ENCODE data around the gene PIK3AP1. TPM values are rescaled to one million over a fixed set of nuclear protein-coding genes. Genes with fewer than 3 reads are reported as not detected.
A peak's percentile ranks its signal among the peaks of the same experiment; 100 is the strongest.

PIK3AP1 gene
- total and polyA plus RNA-seq, 10 of the 15 experiments (the other 5 are each of a cell fraction or from before 2014, with no cell fraction given) = 26.2 to 306 (median 119) TPM

GRCh38 chr10:96625173-96625572, 95.1 kb downstream of the PIK3AP1 start:
- Histone ChIP-seq H3K4me1 (ENCODE audit: control insufficient read depth, insufficient read depth, low read length) (no peaks in the 10 kb centered on the region), H3K4me2 (ENCODE audit: control insufficient read depth, insufficient read depth) (no peak overlapping the region), H3K27ac (ENCODE audit: control insufficient read depth, insufficient read depth) (no peak overlapping the region), H3K36me3 (ENCODE audit: control insufficient read depth in 2 of 2, insufficient read depth in 2 of 2, low read length in 1 of 2) (peaks cover 27 to 42% of the 10 kb centered on the region in 2 experiments), H3K9me3 (replicated peaks; ENCODE audit: control insufficient read depth, insufficient read depth, low read length) (no peaks in the 10 kb centered on the region), H2AFZ (ENCODE audit: control insufficient read depth, low read depth, low read length) (no peak overlapping the region), H4K20me1 (ENCODE audit: control insufficient read depth, insufficient read depth) (no peaks in the 10 kb centered on the region), H3K9ac (ENCODE audit: control insufficient read depth, insufficient read depth, low read length) (no peak overlapping the region), H3K4me3 (no peak overlapping the region), H3K27me3 (replicated peaks in 1 of 2; ENCODE audit: control insufficient read depth in 2 of 2, insufficient read depth in 2 of 2, low read length in 1 of 2) (no peaks in the 10 kb centered on the region), H3K79me2 (ENCODE audit: control insufficient read depth, insufficient read depth, low read length) (no peaks in the 10 kb centered on the region)
- in situ Hi-C loops (cut with MboI) = no loop called here
- BruUV-seq (replicated peaks) = no TSS peak
- ATAC-seq = no peak
- no peak for DNase-seq (ENCODE audit: low read depth, low spot score)
- TF ChIP-seq POLR2AphosphoS2 (IDR thresholded peaks at IDR 0.05; ENCODE audit: low read depth, low read length) (peak; percentile 51; the same call in 1 of the 2 replicates), RUNX3 (IDR thresholded peaks at IDR 0.05; ENCODE audit: low read length) (no peak)
- intact Hi-C loops (cut with micrococcal nuclease; ENCODE audit: unreplicated experiment) = no loop called here
- ChIA-PET SMC1A (ENCODE audit: uncharacterized antibody, unreplicated experiment) (no interaction called here), CTCF (no interaction called here), RAD21 (ENCODE audit: unreplicated experiment) (no interaction called here), POLR2A (no interaction called here)
- 38% methylated on average over 1 of the region's 1 CpG for WGBS (ENCODE audit: insufficient coverage, insufficient replicate concordance, low lambda C conversion rate, missing lambda C conversion rate)
- FAIRE-seq = no peak

DNA sequence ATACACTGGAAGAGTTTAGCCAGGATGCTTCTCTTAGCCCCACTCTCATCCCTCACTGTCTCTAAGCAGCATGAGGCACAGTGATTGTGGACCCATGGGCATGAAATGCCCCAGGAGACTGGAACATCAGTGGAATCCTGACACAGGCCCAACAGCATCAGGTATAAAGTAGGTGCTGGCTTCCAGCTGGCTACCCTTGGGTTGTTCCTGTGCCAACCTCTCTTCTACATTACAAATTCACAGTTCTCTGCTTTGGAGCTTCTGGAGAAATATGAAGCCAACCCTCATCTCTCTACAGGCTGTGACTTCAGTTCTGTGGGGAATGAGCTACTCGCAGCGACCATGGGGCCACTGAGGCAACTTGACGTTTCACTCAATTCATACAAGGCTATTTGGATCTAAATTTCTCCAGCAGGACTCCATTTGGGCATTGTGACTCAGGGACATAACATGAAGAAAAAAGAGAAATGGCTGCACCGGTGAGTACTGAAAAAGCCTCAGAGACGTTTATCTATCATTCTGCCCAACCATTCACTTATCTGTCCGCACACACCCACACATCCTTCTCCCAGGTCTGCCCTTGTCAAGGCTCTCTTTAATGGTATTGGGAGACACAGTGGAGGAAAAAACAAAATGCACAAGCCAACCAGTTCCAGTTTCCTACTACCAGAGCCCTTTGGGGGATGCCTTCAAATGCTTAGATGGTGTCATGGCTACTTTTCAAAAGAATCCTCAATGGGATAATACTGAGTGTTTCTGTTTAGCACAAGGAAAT, 98.1 kb downstream of the PIK3AP1 start:
- POLR2A ChIA-PET = interaction anchor here (0.6 kb wide), 1 partner anchor 1788 kb away, joined by 3 read pairs; no protein-coding TSS in a partner anchor
- WGBS (ENCODE audit: insufficient coverage, insufficient replicate concordance, low lambda C conversion rate, missing lambda C conversion rate) = 98% methylated on average over 6 of the region's 6 CpGs
- Histone ChIP-seq H3K4me1 (ENCODE audit: control insufficient read depth, insufficient read depth, low read length) (no peaks in the 10 kb centered on the region), H3K9me3 (replicated peaks; ENCODE audit: control insufficient read depth, insufficient read depth, low read length) (no peaks in the 10 kb centered on the region), H3K27me3 (replicated peaks in 1 of 2; ENCODE audit: control insufficient read depth in 2 of 2, insufficient read depth in 2 of 2, low read length in 1 of 2) (no peaks in the 10 kb centered on the region), H3K79me2 (ENCODE audit: control insufficient read depth, insufficient read depth, low read length) (no peaks in the 10 kb centered on the region), H2AFZ (ENCODE audit: control insufficient read depth, low read depth, low read length) (no peak overlapping the region), H3K27ac (ENCODE audit: control insufficient read depth, insufficient read depth) (no peak overlapping the region), H3K4me3 (no peak overlapping the region), H3K9ac (ENCODE audit: control insufficient read depth, insufficient read depth, low read length) (no peak overlapping the region), H3K4me2 (ENCODE audit: control insufficient read depth, insufficient read depth) (no peak overlapping the region), H4K20me1 (ENCODE audit: control insufficient read depth, insufficient read depth) (no peaks in the 10 kb centered on the region; the same call in 1 of the 2 replicates), H3K36me3 (ENCODE audit: control insufficient read depth in 2 of 2, insufficient read depth in 2 of 2, low read length in 1 of 2) (peaks cover 41 to 52% of the 10 kb centered on the region in 2 experiments)
- in situ Hi-C loops (cut with MboI) (no loop called here), intact Hi-C loops (cut with micrococcal nuclease; ENCODE audit: unreplicated experiment) (no loop called here)
- CTCF ChIA-PET = interaction anchor here (1.0 to 2.0 kb wide), 3 partner anchors 14 to 95 kb away, joined by 3 to 4 read pairs (median 3); no protein-coding TSS in a partner anchor
- SMC1A ChIA-PET (ENCODE audit: uncharacterized antibody, unreplicated experiment) = interaction anchor here (0.6 to 1.3 kb wide), 2 partner anchors 13 to 208 kb away, joined by 3 to 4 read pairs; no protein-coding TSS in a partner anchor
- ATAC-seq (no peak), FAIRE-seq (no peak), DNase-seq (ENCODE audit: low read depth, low spot score) (no peak)
- BruUV-seq (replicated peaks) = TSS peak; percentile 18
- RAD21 ChIA-PET (ENCODE audit: unreplicated experiment) = no interaction called here
- TF ChIP-seq, protein P1, sequence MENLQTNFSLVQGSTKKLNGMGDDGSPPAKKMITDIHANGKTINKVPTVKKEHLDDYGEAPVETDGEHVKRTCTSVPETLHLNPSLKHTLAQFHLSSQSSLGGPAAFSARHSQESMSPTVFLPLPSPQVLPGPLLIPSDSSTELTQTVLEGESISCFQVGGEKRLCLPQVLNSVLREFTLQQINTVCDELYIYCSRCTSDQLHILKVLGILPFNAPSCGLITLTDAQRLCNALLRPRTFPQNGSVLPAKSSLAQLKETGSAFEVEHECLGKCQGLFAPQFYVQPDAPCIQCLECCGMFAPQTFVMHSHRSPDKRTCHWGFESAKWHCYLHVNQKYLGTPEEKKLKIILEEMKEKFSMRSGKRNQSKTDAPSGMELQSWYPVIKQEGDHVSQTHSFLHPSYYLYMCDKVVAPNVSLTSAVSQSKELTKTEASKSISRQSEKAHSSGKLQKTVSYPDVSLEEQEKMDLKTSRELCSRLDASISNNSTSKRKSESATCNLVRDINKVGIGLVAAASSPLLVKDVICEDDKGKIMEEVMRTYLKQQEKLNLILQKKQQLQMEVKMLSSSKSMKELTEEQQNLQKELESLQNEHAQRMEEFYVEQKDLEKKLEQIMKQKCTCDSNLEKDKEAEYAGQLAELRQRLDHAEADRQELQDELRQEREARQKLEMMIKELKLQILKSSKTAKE (IDR thresholded peaks at IDR 0.05; ENCODE audit: low read depth, poor library complexity, severe bottlenecking) = no peak
- TF ChIP-seq SUZ12 (IDR thresholded peaks at IDR 0.05; ENCODE audit: unreplicated experiment) (no peak), SREBF2 (IDR thresholded peaks at IDR 0.05; ENCODE audit: low read length) (no peak), GATAD2B (conservative IDR thresholded peaks at IDR 0.05; ENCODE audit: low read depth) (no peak), ASH2L (IDR thresholded peaks at IDR 0.05; ENCODE audit: borderline replicate concordance, low read depth) (no peak), RAD21 (IDR thresholded peaks at IDR 0.05; ENCODE audit: insufficient read depth, low read depth, low read length) (no peak), IRF4 (IDR thresholded peaks at IDR 0.05; ENCODE audit: low read depth, low read length) (no peak)
- TF ChIP-seq, protein P2, sequence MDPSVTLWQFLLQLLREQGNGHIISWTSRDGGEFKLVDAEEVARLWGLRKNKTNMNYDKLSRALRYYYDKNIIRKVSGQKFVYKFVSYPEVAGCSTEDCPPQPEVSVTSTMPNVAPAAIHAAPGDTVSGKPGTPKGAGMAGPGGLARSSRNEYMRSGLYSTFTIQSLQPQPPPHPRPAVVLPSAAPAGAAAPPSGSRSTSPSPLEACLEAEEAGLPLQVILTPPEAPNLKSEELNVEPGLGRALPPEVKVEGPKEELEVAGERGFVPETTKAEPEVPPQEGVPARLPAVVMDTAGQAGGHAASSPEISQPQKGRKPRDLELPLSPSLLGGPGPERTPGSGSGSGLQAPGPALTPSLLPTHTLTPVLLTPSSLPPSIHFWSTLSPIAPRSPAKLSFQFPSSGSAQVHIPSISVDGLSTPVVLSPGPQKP (IDR thresholded peaks at IDR 0.05; ENCODE audit: low read depth, low read length) = no peak
- TF ChIP-seq, protein P3, sequence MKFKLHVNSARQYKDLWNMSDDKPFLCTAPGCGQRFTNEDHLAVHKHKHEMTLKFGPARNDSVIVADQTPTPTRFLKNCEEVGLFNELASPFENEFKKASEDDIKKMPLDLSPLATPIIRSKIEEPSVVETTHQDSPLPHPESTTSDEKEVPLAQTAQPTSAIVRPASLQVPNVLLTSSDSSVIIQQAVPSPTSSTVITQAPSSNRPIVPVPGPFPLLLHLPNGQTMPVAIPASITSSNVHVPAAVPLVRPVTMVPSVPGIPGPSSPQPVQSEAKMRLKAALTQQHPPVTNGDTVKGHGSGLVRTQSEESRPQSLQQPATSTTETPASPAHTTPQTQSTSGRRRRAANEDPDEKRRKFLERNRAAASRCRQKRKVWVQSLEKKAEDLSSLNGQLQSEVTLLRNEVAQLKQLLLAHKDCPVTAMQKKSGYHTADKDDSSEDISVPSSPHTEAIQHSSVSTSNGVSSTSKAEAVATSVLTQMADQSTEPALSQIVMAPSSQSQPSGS (IDR thresholded peaks at IDR 0.05; ENCODE audit: low read length) = no peak

Measured in GM12878 (cell line).